Mesendoderm (in vitro differentiated cells): ENCODE data around the gene KIRREL2.
A peak's percentile ranks its signal among the peaks of the same experiment; 100 is the strongest.
"Not testable (repeated sequence)": the region's sequence is repeated elsewhere in the genome, so short reads cannot be mapped to it uniquely, and the experiment has no call there.

Experiments
- DNase-seq: peaks from one replicate; pipeline ENCODE4 v3.0.0; 2013
- H2AK5ac ChIP-seq: 2 replicates; pipeline ENCODE4 v1.6.1; 2013; ENCODE audit warnings: low read length, inconsistent platforms
- H2BK120ac ChIP-seq: 2 replicates; pipeline ENCODE4 v1.6.1; 2013; ENCODE audit warnings: low read depth, mild to moderate bottlenecking, low read length, moderate library complexity, mixed read lengths
- H2BK15ac ChIP-seq: replicated peaks from 2 replicates; pipeline ENCODE4 v1.6.1; 2013; ENCODE audit warnings: low read depth, mild to moderate bottlenecking, moderate library complexity
- H2BK5ac ChIP-seq: 2 replicates; pipeline ENCODE4 v1.6.1; 2013; ENCODE audit warnings: low read length, inconsistent platforms
- H3K18ac ChIP-seq: 2 replicates; pipeline ENCODE4 v1.6.1; 2013; ENCODE audit warnings: mild to moderate bottlenecking, low read length, mixed read lengths
- H3K23ac ChIP-seq: one replicate; pipeline ENCODE4 v1.6.1; 2013; ENCODE audit warnings: low read length
- H3K27ac ChIP-seq: 2 replicates; pipeline ENCODE4 v1.5.1; 2013; ENCODE audit warnings: low read depth, mild to moderate bottlenecking, inconsistent platforms, low read length, moderate library complexity
- H3K27me3 ChIP-seq: 2 replicates; pipeline ENCODE4 v1.6.1; 2013; ENCODE audit warnings: low read length, control low read depth, mild to moderate bottlenecking, inconsistent platforms; ENCODE audit not compliant: insufficient read depth, poor library complexity
- H3K36me3 ChIP-seq: 2 replicates; pipeline ENCODE4 v1.6.1; 2013; ENCODE audit warnings: low read length, inconsistent platforms; ENCODE audit not compliant: control insufficient read depth, insufficient read depth
- H3K4ac ChIP-seq: one replicate; pipeline ENCODE4 v1.6.1; 2013; ENCODE audit warnings: low read depth, mild to moderate bottlenecking, low read length, moderate library complexity
- H3K4me1 ChIP-seq: 2 replicates; pipeline ENCODE4 v1.6.1; 2013; ENCODE audit warnings: low read depth, low read length, inconsistent platforms; ENCODE audit not compliant: control insufficient read depth
- H3K4me2 ChIP-seq: 2 replicates; pipeline ENCODE4 v1.6.1; 2013; ENCODE audit warnings: low read length
- H3K4me3 ChIP-seq: 2 replicates; pipeline ENCODE4 v1.5.1; 2013; ENCODE audit warnings: mild to moderate bottlenecking, low read length
- H3K56ac ChIP-seq: one replicate; pipeline ENCODE4 v1.6.1; 2013; ENCODE audit warnings: low read length
- H3K79me1 ChIP-seq: 2 replicates; pipeline ENCODE4 v1.6.1; 2013; ENCODE audit warnings: low read length, inconsistent platforms
- H3K79me2 ChIP-seq: 2 replicates; pipeline ENCODE4 v1.6.1; 2013; ENCODE audit warnings: mild to moderate bottlenecking, low read length; ENCODE audit not compliant: control insufficient read depth, insufficient read depth
- H3K9ac ChIP-seq: 2 replicates; pipeline ENCODE4 v1.6.1; 2013; ENCODE audit warnings: low read length, inconsistent platforms
- H4K5ac ChIP-seq: one replicate; pipeline ENCODE4 v1.6.1; 2013; ENCODE audit warnings: low read length
- H4K8ac ChIP-seq: one replicate; pipeline ENCODE4 v1.6.1; 2013; ENCODE audit warnings: low read depth, mild to moderate bottlenecking, control low read depth, low read length, moderate library complexity
- WGBS: extraction: QIAGEN DNeasy Blood & Tissue Kit; methylation state at CpG from one replicate; pipeline ENCODE4 v1.1.7; 2013; ENCODE audit warnings: low lambda C conversion rate, missing lambda C conversion rate; ENCODE audit not compliant: insufficient coverage; ENCODE audit errors: extremely low coverage; 5-methylcytosine and 5-hydroxymethylcytosine counted together

KIRREL2 gene

GRCh38 chr19:35870124-35870736 is 13.5 kb downstream of the KIRREL2 start:
- not testable (repeated sequence) for H3K4me1 ChIP-seq, H3K9ac ChIP-seq, H3K27ac ChIP-seq, H3K36me3 ChIP-seq, H3K79me2 ChIP-seq, H2AK5ac ChIP-seq, DNase-seq, H3K4ac ChIP-seq, H2BK120ac ChIP-seq, H4K8ac ChIP-seq, H3K23ac ChIP-seq, H3K56ac ChIP-seq, H3K4me3 ChIP-seq, H3K27me3 ChIP-seq, H2BK15ac ChIP-seq, H4K5ac ChIP-seq, H3K18ac ChIP-seq, H2BK5ac ChIP-seq, H3K79me1 ChIP-seq
- H3K4me2 ChIP-seq = peak overlapping the region; percentile 16
- WGBS = no CpG with 5 or more reads among the region's 26 CpGs

- no peak overlapping the region for H2AK5ac ChIP-seq
- no peak overlapping the region for H2BK15ac ChIP-seq
- WGBS = no CpG with 5 or more reads among the region's 12 CpGs
Measured at GRCh38 chr19:35870798-35871197, 14.1 kb downstream of the KIRREL2 start.

GRCh38 chr19:35871611-35872010 is 14.9 kb downstream of the KIRREL2 start:
- Histone ChIP-seq H3K18ac (no peak overlapping the region), H2AK5ac (no peak overlapping the region), H4K8ac (no peak overlapping the region), H3K9ac (no peak overlapping the region), H3K4me1 (peaks cover 4% of the 10 kb centered on the region), H3K56ac (no peak overlapping the region), H4K5ac (no peak overlapping the region), H2BK15ac (no peak overlapping the region), H2BK5ac (no peak overlapping the region), H3K27me3 (no peaks in the 10 kb centered on the region), H3K27ac (no peak overlapping the region), H3K4me3 (no peak overlapping the region), H3K23ac (no peak overlapping the region), H3K36me3 (no peaks in the 10 kb centered on the region), H3K4ac (no peak overlapping the region), H3K4me2 (no peak overlapping the region), H3K79me2 (no peaks in the 10 kb centered on the region), H2BK120ac (no peak overlapping the region), H3K79me1 (no peaks in the 10 kb centered on the region)
- DNase-seq = no peak
- WGBS = no CpG with 5 or more reads among the region's 12 CpGs

More at GRCh38 chr19:35870798-35871197, 14.1 kb downstream of the KIRREL2 start:
- H3K79me1 ChIP-seq = no peaks in the 10 kb centered on the region
- H3K4me3 ChIP-seq = no peak overlapping the region
- H3K27ac ChIP-seq = no peak overlapping the region
- no peak overlapping the region for H3K4me2 ChIP-seq
- H3K56ac ChIP-seq = no peak overlapping the region
- no peak overlapping the region for H2BK5ac ChIP-seq
- H3K9ac ChIP-seq = no peak overlapping the region
- no peak overlapping the region for H3K4ac ChIP-seq
- no peak overlapping the region for H4K8ac ChIP-seq
- H3K79me2 ChIP-seq = no peaks in the 10 kb centered on the region
- no peak for DNase-seq
- H3K27me3 ChIP-seq = no peaks in the 10 kb centered on the region
- H4K5ac ChIP-seq = no peak overlapping the region
- H2BK120ac ChIP-seq = no peak overlapping the region
- H3K23ac ChIP-seq = no peak overlapping the region
- H3K18ac ChIP-seq = no peak overlapping the region
- H3K36me3 ChIP-seq = no peaks in the 10 kb centered on the region
- peaks cover 4% of the 10 kb centered on the region for H3K4me1 ChIP-seq

DNA sequence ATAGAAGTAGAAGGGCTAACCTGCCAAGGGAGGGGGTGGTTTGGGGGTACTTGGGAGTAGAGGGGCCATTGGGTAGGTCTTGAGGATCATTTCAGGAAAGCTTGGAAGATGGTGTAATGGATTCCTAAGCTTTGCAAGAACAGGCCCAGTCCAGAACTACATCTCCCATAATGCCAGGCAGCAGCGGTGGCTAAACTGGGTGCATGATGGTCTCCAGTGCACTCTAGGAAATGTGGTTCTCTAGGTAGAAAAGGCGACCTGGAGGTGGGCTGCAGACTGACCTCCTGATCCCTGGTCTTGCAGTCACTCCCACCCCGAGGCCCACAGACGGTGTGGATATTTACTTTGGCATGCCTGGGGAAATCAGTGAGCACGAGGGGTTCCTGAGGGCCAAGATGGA is 15.5 kb downstream of the KIRREL2 start:
- Histone ChIP-seq H4K8ac (no peak overlapping the region), H3K79me2 (no peaks in the 10 kb centered on the region), H2AK5ac (no peak overlapping the region), H3K56ac (no peak overlapping the region), H2BK15ac (no peak overlapping the region), H3K4me1 (peaks cover 4% of the 10 kb centered on the region), H3K9ac (no peak overlapping the region), H3K36me3 (no peaks in the 10 kb centered on the region), H3K27me3 (no peaks in the 10 kb centered on the region), H3K79me1 (no peaks in the 10 kb centered on the region), H2BK5ac (no peak overlapping the region), H3K23ac (no peak overlapping the region), H2BK120ac (no peak overlapping the region), H3K4ac (no peak overlapping the region), H3K4me2 (no peak overlapping the region), H4K5ac (no peak overlapping the region), H3K4me3 (no peak overlapping the region), H3K18ac (no peak overlapping the region), H3K27ac (no peak overlapping the region)
- no CpG with 5 or more reads among the region's 5 CpGs for WGBS
- DNase-seq = peak; percentile 49

GRCh38 chr19:35874392-35874930 is 17.8 kb downstream of the KIRREL2 start:
- no peaks in the 10 kb centered on the region for H3K4me1 ChIP-seq
- no peak overlapping the region for H3K23ac ChIP-seq
- no peak overlapping the region for H4K8ac ChIP-seq
- WGBS = no CpG with 5 or more reads among the region's 32 CpGs
- no peak overlapping the region for H3K4me3 ChIP-seq
- H4K5ac ChIP-seq = no peak overlapping the region
- no peak overlapping the region for H3K4ac ChIP-seq
- DNase-seq = no peak
- no peak overlapping the region for H3K9ac ChIP-seq
- no peak overlapping the region for H3K27ac ChIP-seq
- H3K4me2 ChIP-seq = no peak overlapping the region
- no peaks in the 10 kb centered on the region for H3K36me3 ChIP-seq
- H3K18ac ChIP-seq = no peak overlapping the region
- H2AK5ac ChIP-seq = no peak overlapping the region
- no peak overlapping the region for H3K56ac ChIP-seq
- no peak overlapping the region for H2BK15ac ChIP-seq
- H3K79me1 ChIP-seq = no peaks in the 10 kb centered on the region
- H3K27me3 ChIP-seq = no peaks in the 10 kb centered on the region
- H3K79me2 ChIP-seq = no peaks in the 10 kb centered on the region
- H2BK120ac ChIP-seq = no peak overlapping the region
- no peak overlapping the region for H2BK5ac ChIP-seq

DNA sequence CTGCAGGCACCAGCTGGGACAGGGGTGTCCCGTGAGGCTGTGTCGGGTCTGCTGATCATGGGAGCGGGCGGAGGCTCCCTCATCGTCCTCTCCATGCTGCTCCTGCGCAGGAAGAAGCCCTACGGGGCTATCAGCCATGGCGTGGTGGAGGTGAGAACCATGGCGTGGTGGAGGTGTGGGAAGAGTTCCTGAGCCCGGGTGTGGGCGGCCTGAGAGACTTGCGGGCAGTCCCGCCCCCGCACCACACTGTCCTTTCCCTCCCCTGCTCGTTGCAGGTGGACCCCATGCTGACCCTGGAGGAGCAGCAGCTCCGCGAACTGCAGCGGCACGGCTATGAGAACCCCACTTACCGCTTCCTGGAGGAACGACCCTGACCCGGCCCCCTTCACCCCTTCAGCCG is 22.4 kb downstream of the KIRREL2 start:
- no peak overlapping the region for H2BK120ac ChIP-seq
- H3K4me3 ChIP-seq = no peak overlapping the region
- H3K4me2 ChIP-seq = no peak overlapping the region
- no peak overlapping the region for H2BK15ac ChIP-seq
- WGBS = no CpG with 5 or more reads among the region's 23 CpGs
- no peak overlapping the region for H4K5ac ChIP-seq
- H3K79me1 ChIP-seq = no peaks in the 10 kb centered on the region
- H3K36me3 ChIP-seq = no peaks in the 10 kb centered on the region
- no peaks in the 10 kb centered on the region for H3K27me3 ChIP-seq
- no peak overlapping the region for H3K9ac ChIP-seq
- no peak for DNase-seq
- H3K79me2 ChIP-seq = no peaks in the 10 kb centered on the region
- H4K8ac ChIP-seq = no peak overlapping the region
- H3K23ac ChIP-seq = no peak overlapping the region
- no peak overlapping the region for H3K18ac ChIP-seq
- H3K4ac ChIP-seq = no peak overlapping the region
- H3K27ac ChIP-seq = no peak overlapping the region
- no peak overlapping the region for H2AK5ac ChIP-seq
- H2BK5ac ChIP-seq = no peak overlapping the region
- H3K4me1 ChIP-seq = no peaks in the 10 kb centered on the region
- no peak overlapping the region for H3K56ac ChIP-seq
